Calu3 (cell line): ENCODE measurements around the gene GRIK1. TPM values are rescaled to one million over a fixed set of nuclear protein-coding genes. Genes with fewer than 3 reads are reported as not detected.

Experiments used
- BruUV-seq: library from RNA; stranded (reverse); fragments of 400-500 nt; replicated peaks from 2 replicates; lab custom pipeline; 2021; lab: Mats Ljungman, UMichigan
- CTCF ChIA-PET: fragments of 300-600 bp; sonication (Branson Sonifier 250); formaldehyde crosslinking; loops from one replicate; lab custom pipeline; 2022; ENCODE audit warnings: antibody characterized with exemption; lab: Charles Lee
- DNase-seq: peaks from one replicate; pipeline ENCODE4 v3.0.0; 2022
- H3K27ac Mint-ChIP-seq: one replicate; pipeline ENCODE4 v1.8.0; 2022; ENCODE audit warnings: mixed read lengths; ENCODE audit not compliant: unreplicated experiment
- H3K27me3 Mint-ChIP-seq: one replicate; pipeline ENCODE4 v1.8.0; 2022; ENCODE audit warnings: mixed read lengths; ENCODE audit not compliant: unreplicated experiment
- H3K36me3 Mint-ChIP-seq: one replicate; pipeline ENCODE4 v1.8.0; 2022; ENCODE audit warnings: mild to moderate bottlenecking, moderate library complexity, mixed read lengths; ENCODE audit not compliant: insufficient read depth, unreplicated experiment
- H3K4me1 Mint-ChIP-seq: one replicate; pipeline ENCODE4 v1.8.0; 2022; ENCODE audit warnings: mild to moderate bottlenecking, low read depth, mixed read lengths; ENCODE audit not compliant: unreplicated experiment
- H3K4me3 Mint-ChIP-seq: one replicate; pipeline ENCODE4 v1.8.0; 2022; ENCODE audit warnings: mild to moderate bottlenecking, low read depth, moderate library complexity, mixed read lengths; ENCODE audit not compliant: unreplicated experiment
- H3K9me3 Mint-ChIP-seq: one replicate; pipeline ENCODE4 v1.8.0; 2022; ENCODE audit warnings: low read depth, mixed read lengths; ENCODE audit not compliant: unreplicated experiment
- intact Hi-C: fragments of 100-400 bp; cut with micrococcal nuclease; formaldehyde crosslinking; loops from one replicate; pipeline ENCODE4 v1.10.0; 2022; ENCODE audit not compliant: unreplicated experiment
- total RNA-seq: library from RNA; stranded (reverse); gene quantifications from 2 replicates; pipeline ENCODE4 v1.2.3, GENCODE V29; 2022
- TF ChIP-seq, protein P1 (sequence below): fragments of 200-600 bp; IDR thresholded peaks from one replicate; pipeline ENCODE4 v1.8.0; 2022; ENCODE audit warnings: antibody characterized with exemption; ENCODE audit not compliant: unreplicated experiment

Gene GRIK1
- total RNA-seq, 1 experiment from 2014 or later, result not detected

DNA sequence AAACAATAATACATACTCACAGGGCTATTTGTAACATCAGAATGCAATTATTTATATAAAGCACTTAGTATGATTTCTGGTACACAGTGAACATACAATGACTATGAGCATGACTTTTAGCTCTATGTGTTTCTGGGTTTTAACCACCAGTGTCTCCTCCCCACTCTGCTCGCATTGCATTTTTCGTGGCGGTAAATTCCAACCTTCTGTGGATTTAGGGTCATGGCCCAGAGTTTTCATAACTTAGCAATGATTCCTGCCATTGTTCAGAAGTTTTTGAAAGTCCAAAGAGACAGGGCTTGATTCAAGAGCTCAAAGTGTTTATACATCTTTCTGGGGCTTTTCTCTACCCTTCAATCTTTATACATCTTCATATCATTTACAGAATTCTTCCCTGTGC, 449.8 kb downstream of the GRIK1 start:
- CTCF ChIA-PET, result no interaction called here
- no peak overlapping the region for H3K4me3 Mint-ChIP-seq
- BruUV-seq, result no TSS peak

GRCh38 chr21:29487154-29487553, 452.6 kb downstream of the GRIK1 start:
- no peak for DNase-seq
- intact Hi-C loops, result no loop called here
- Mint-ChIP-seq H3K27me3 (no peaks in the 10 kb centered on the region), H3K36me3 (no peaks in the 10 kb centered on the region), H3K4me3 (no peak overlapping the region), H3K27ac (no peak overlapping the region), H3K4me1 (no peaks in the 10 kb centered on the region), H3K9me3 (peaks cover 4% of the 10 kb centered on the region)
- TF ChIP-seq, protein P1, sequence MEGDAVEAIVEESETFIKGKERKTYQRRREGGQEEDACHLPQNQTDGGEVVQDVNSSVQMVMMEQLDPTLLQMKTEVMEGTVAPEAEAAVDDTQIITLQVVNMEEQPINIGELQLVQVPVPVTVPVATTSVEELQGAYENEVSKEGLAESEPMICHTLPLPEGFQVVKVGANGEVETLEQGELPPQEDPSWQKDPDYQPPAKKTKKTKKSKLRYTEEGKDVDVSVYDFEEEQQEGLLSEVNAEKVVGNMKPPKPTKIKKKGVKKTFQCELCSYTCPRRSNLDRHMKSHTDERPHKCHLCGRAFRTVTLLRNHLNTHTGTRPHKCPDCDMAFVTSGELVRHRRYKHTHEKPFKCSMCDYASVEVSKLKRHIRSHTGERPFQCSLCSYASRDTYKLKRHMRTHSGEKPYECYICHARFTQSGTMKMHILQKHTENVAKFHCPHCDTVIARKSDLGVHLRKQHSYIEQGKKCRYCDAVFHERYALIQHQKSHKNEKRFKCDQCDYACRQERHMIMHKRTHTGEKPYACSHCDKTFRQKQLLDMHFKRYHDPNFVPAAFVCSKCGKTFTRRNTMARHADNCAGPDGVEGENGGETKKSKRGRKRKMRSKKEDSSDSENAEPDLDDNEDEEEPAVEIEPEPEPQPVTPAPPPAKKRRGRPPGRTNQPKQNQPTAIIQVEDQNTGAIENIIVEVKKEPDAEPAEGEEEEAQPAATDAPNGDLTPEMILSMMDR, result no peak
- CTCF ChIA-PET, result no interaction called here
- BruUV-seq, result no TSS peak

More for the DNA sequence above, 449.8 kb downstream of the GRIK1 start:
- peaks cover 5% of the 10 kb centered on the region for H3K9me3 Mint-ChIP-seq
- no peak for DNase-seq
- no peaks in the 10 kb centered on the region for H3K27me3 Mint-ChIP-seq
- intact Hi-C loops, result no loop called here
- H3K27ac Mint-ChIP-seq, result no peak overlapping the region
- TF ChIP-seq, protein P1, result no peak
- no peaks in the 10 kb centered on the region for H3K36me3 Mint-ChIP-seq
- H3K4me1 Mint-ChIP-seq, result no peaks in the 10 kb centered on the region

Other genes starting within 250 kb of the GRIK1 start
- gene CLDN17, start 226.8 kb upstream of the GRIK1 start, total RNA-seq, result not detected in 2 replicates